Sigmoid colon (tissue), 7 donors: ENCODE results near the gene SH2B3. TPM values are rescaled to one million over a fixed set of nuclear protein-coding genes. Genes with fewer than 3 reads are reported as not detected.

Source experiments
- DNase-seq: peaks from one replicate; pipeline ENCODE4 v3.0.0-alpha.2; 2019
- H3K27ac ChIP-seq, 4 donors: fragments of 200-600 bp; sonication (generic); one replicate each; pipeline ENCODE4 v1.5.1; 2016 to 2019; ENCODE audit warnings: mild to moderate bottlenecking in 1 of 4
- H3K27me3 ChIP-seq, 3 donors: fragments of 200-600 bp; sonication (generic); one replicate each; pipeline ENCODE4 v1.5.1; 2019; ENCODE audit warnings: mild to moderate bottlenecking in 1 of 3
- H3K36me3 ChIP-seq, 4 donors: fragments of 200-600 bp; sonication (generic); one replicate each; pipeline ENCODE4 v1.5.1; 2016 to 2019
- H3K4me1 ChIP-seq, 4 donors: fragments of 200-600 bp; sonication (generic); one replicate each; pipeline ENCODE4 v1.5.1; 2017 to 2019
- H3K4me3 ChIP-seq, 4 donors: fragments of 200-600 bp; sonication (generic); one replicate each; pipeline ENCODE4 v1.5.1; 2017 to 2019; ENCODE audit warnings: mild to moderate bottlenecking in 2 of 4, moderate library complexity in 1 of 4
- H3K9me3 ChIP-seq, 4 donors: fragments of 200-600 bp in 3 of 4; sonication (generic) in 3 of 4; one replicate each; pipeline versions ENCODE4 v1.5.1 to v1.6.1; 2013 to 2019
- EP300 ChIP-seq, 4 donors: sonication (generic); formaldehyde crosslinking; IDR thresholded peaks; one replicate each; pipeline ENCODE4 v1.6.1; 2017; ENCODE audit warnings: antibody characterized with exemption in 4 of 4
- POLR2A ChIP-seq, 2 donors: fragments of 450-650 bp; IDR thresholded peaks; one replicate each; pipeline ENCODE4 v1.6.1; 2016; ENCODE audit warnings: antibody characterized with exemption in 2 of 2, mild to moderate bottlenecking in 2 of 2, moderate library complexity in 2 of 2
- POLR2AphosphoS5 ChIP-seq, 4 donors: sonication (generic); formaldehyde crosslinking; IDR thresholded peaks; one replicate each; pipeline ENCODE4 v1.6.1; 2017; ENCODE audit warnings: antibody characterized with exemption in 4 of 4
- WGBS, 2 donors: extraction: QIAGEN DNeasy Blood & Tissue Kit; methylation state at CpG; one replicate each; pipeline ENCODE4 v1.1.7; 2013; 5-methylcytosine and 5-hydroxymethylcytosine counted together
- intact Hi-C: fragments of 100-400 bp; cut with DNase I; formaldehyde crosslinking; loops from one replicate; pipeline ENCODE4 v1.15.1; 2023
- polyA plus RNA-seq, 3 donors: library from polyadenylated mRNA; stranded (reverse); fragments of 200-250 nt; gene quantifications; one replicate each; pipeline ENCODE4 v1.2.3, GENCODE V29; 2013
- total RNA-seq, 4 donors: library from RNA; depleted of rRNA; stranded (reverse); fragments of >200 nt; gene quantifications; one replicate each; pipeline ENCODE4 v1.1.0, GENCODE V29; 2016
- TF ChIP-seq, protein P1 (sequence below), 4 experiments: fragments of 450-650 bp in 3 of 4; fragments of 200-600 bp in 1 of 4; IDR thresholded peaks; one replicate each; pipeline ENCODE4 v1.5.1; 2016 to 2019; ENCODE audit warnings: antibody characterized with exemption in 4 of 4, mild to moderate bottlenecking in 3 of 4, moderate library complexity in 2 of 4
- donor health status: healthy with polysubstance abuse.
- donor health status: Bipolar disorder and iron deficiency.
- donor health status: healthy.

SH2B3 gene
- total and polyA plus RNA-seq, 7 donors = 10.4 to 32.5 (median 14.1) TPM

DNA sequence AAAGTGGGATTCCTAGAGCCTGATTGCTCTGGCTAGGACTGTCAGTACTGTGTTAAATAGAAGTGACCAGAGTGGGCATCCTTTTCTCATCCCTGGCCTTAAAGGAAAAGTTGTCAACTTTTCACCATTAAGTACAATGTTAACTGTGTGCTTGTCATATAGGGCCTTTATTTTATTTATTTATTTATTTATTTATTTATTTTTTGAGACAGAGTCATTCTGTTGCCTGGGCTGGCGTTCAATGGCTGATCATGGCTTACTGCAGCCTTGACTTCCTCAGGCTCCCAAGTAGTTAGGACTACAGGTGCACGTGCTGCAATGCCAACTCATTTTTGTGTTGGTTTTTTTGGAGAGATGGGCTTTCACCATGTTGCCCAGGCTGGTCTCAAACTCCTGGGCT, 11.6 kb downstream of the SH2B3 start:
- H3K27me3 ChIP-seq = no peaks in the 10 kb centered on the region
- WGBS, 2 donors = 91 to 92% methylated on average over 2 of the region's 2 CpGs
- peaks cover 3 to 34% (median 14%) of the 10 kb centered on the region in 4 donors for H3K36me3 ChIP-seq
- intact Hi-C loops = no loop called here
- H3K4me1 ChIP-seq = peaks cover 0 to 18% (median 6%) of the 10 kb centered on the region in 4 donors
- no peak for DNase-seq
- H3K9me3 ChIP-seq = no peaks in the 10 kb centered on the region
- no peak overlapping the region for H3K4me3 ChIP-seq
- TF ChIP-seq EP300 (IDR thresholded peaks at IDR 0.05) (no peak), POLR2A (IDR thresholded peaks at IDR 0.05) (no peak), POLR2AphosphoS5 (IDR thresholded peaks at IDR 0.05) (no peak)
- TF ChIP-seq, protein P1, sequence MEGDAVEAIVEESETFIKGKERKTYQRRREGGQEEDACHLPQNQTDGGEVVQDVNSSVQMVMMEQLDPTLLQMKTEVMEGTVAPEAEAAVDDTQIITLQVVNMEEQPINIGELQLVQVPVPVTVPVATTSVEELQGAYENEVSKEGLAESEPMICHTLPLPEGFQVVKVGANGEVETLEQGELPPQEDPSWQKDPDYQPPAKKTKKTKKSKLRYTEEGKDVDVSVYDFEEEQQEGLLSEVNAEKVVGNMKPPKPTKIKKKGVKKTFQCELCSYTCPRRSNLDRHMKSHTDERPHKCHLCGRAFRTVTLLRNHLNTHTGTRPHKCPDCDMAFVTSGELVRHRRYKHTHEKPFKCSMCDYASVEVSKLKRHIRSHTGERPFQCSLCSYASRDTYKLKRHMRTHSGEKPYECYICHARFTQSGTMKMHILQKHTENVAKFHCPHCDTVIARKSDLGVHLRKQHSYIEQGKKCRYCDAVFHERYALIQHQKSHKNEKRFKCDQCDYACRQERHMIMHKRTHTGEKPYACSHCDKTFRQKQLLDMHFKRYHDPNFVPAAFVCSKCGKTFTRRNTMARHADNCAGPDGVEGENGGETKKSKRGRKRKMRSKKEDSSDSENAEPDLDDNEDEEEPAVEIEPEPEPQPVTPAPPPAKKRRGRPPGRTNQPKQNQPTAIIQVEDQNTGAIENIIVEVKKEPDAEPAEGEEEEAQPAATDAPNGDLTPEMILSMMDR (IDR thresholded peaks at IDR 0.05) = no peak
- H3K27ac ChIP-seq = no peak overlapping the region

- intact Hi-C loops = no loop called here
- H3K9me3 ChIP-seq = no peaks in the 10 kb centered on the region
- H3K27ac ChIP-seq = no peak overlapping the region
- H3K36me3 ChIP-seq = peaks cover 3 to 34% (median 14%) of the 10 kb centered on the region in 4 donors
- H3K27me3 ChIP-seq = no peaks in the 10 kb centered on the region
- 96 to 97% methylated on average over 67 of the region's 67 CpGs for WGBS, 2 donors
- no peak overlapping the region for H3K4me3 ChIP-seq
- TF ChIP-seq POLR2AphosphoS5 (IDR thresholded peaks at IDR 0.05) (no peak), EP300 (IDR thresholded peaks at IDR 0.05) (no peak), POLR2A (IDR thresholded peaks at IDR 0.05) (no peak)
- TF ChIP-seq, protein P1 (IDR thresholded peaks at IDR 0.05) = no peak
- H3K4me1 ChIP-seq = peaks cover 0 to 13% (median 6%) of the 10 kb centered on the region in 4 donors
- DNase-seq = no peak
These were observed 12.3 kb downstream of the SH2B3 start for GRCh38 chr12:111417784-111418593.

DNA sequence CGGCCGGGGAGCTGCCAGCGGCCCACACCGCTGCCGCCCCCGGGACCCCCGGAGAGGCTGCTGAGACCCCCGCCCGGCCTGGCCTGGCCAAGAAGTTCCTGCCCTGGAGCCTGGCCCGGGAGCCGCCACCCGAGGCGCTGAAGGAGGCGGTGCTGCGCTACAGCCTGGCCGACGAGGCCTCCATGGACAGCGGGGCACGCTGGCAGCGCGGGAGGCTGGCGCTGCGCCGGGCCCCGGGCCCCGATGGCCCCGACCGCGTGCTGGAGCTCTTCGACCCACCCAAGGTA, 12.8 kb downstream of the SH2B3 start:
- peaks cover 3 to 34% (median 14%) of the 10 kb centered on the region in 4 donors for H3K36me3 ChIP-seq
- H3K27ac ChIP-seq = no peak overlapping the region
- H3K27me3 ChIP-seq = no peaks in the 10 kb centered on the region
- no peaks in the 10 kb centered on the region for H3K9me3 ChIP-seq
- DNase-seq = no peak
- intact Hi-C loops = no loop called here
- WGBS, 2 donors = 95 to 96% methylated on average over 30 of the region's 30 CpGs
- no peak overlapping the region for H3K4me3 ChIP-seq
- H3K4me1 ChIP-seq = peaks cover 0 to 7% (median 2%) of the 10 kb centered on the region in 4 donors
- TF ChIP-seq, protein P1 (IDR thresholded peaks at IDR 0.05) = no peak
- TF ChIP-seq EP300 (IDR thresholded peaks at IDR 0.05) (no peak), POLR2A (IDR thresholded peaks at IDR 0.05) (no peak), POLR2AphosphoS5 (IDR thresholded peaks at IDR 0.05) (no peak)

DNA sequence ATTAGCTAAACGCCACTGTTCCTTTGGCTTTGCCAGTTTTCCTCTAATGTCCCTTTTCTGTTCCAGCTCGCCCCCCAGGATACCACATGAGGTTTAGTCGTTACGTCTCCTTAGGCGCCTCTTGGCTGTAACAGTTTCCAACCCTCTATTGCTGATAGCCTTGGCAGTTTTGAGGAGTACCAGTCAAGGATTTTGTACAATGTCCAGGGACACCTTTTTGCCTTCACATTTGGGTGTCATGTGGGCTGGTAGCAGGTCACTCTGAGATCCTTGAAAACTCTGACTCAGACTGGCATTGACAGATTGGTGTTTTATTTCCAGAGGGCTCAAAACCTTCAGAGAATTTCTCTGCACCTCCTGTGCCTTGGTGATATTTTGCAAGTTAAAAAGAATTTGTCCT, 14.1 kb downstream of the SH2B3 start:
- Histone ChIP-seq H3K9me3 (no peaks in the 10 kb centered on the region), H3K27me3 (no peaks in the 10 kb centered on the region), H3K27ac (no peak overlapping the region), H3K36me3 (peaks cover 3 to 34% (median 14%) of the 10 kb centered on the region in 4 donors), H3K4me3 (no peak overlapping the region), H3K4me1 (peaks cover 0 to 11% (median 2%) of the 10 kb centered on the region in 4 donors)
- WGBS, 2 donors = 93 to 97% methylated on average over 5 of the region's 5 CpGs
- TF ChIP-seq POLR2A (IDR thresholded peaks at IDR 0.05) = no peak
- no peak for TF ChIP-seq EP300 (IDR thresholded peaks at IDR 0.05)
- DNase-seq = no peak
- intact Hi-C loops = no loop called here

DNA sequence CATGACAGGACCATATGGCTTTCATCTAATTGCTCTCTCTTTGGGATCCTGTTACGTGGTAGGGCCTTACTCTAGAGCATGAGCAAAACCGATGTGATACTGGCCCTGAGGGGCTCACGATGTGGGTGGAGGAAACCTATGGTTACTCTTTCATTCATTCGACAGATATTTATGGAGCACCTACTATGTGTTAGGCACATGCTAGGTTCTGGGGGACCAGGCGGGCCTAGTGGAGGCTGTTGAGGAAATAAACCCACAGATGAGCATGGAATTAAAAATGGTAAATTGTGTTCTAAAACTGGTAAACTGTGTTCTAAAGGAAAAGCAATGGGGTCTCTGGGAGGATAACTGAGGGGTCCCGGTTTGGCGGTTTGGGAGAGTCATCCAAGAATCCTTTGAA, 14.8 kb downstream of the SH2B3 start:
- H3K27ac ChIP-seq = no peak overlapping the region
- no peak for TF ChIP-seq POLR2A (IDR thresholded peaks at IDR 0.05)
- TF ChIP-seq EP300 (IDR thresholded peaks at IDR 0.05) = no peak
- TF ChIP-seq, protein P1 (IDR thresholded peaks at IDR 0.05) = no peak
- no peak for TF ChIP-seq POLR2AphosphoS5 (IDR thresholded peaks at IDR 0.05)
- intact Hi-C loops = no loop called here
- peaks cover 0 to 17% (median 2%) of the 10 kb centered on the region in 4 donors for H3K4me1 ChIP-seq
- peaks cover 3 to 34% (median 14%) of the 10 kb centered on the region in 4 donors for H3K36me3 ChIP-seq
- H3K9me3 ChIP-seq = no peaks in the 10 kb centered on the region
- no peak overlapping the region for H3K4me3 ChIP-seq
- WGBS, 2 donors = 91 to 95% methylated on average over 7 of the region's 7 CpGs
- no peaks in the 10 kb centered on the region for H3K27me3 ChIP-seq
- no peak for DNase-seq
